Measurements from ENCODE around the gene PXT1. TPM values are rescaled to one million over a fixed set of nuclear protein-coding genes. Genes with fewer than 3 reads are reported as not detected.

Gene PXT1
- total RNA-seq, 1 donor from 2014 or later, result not detected

DNA sequence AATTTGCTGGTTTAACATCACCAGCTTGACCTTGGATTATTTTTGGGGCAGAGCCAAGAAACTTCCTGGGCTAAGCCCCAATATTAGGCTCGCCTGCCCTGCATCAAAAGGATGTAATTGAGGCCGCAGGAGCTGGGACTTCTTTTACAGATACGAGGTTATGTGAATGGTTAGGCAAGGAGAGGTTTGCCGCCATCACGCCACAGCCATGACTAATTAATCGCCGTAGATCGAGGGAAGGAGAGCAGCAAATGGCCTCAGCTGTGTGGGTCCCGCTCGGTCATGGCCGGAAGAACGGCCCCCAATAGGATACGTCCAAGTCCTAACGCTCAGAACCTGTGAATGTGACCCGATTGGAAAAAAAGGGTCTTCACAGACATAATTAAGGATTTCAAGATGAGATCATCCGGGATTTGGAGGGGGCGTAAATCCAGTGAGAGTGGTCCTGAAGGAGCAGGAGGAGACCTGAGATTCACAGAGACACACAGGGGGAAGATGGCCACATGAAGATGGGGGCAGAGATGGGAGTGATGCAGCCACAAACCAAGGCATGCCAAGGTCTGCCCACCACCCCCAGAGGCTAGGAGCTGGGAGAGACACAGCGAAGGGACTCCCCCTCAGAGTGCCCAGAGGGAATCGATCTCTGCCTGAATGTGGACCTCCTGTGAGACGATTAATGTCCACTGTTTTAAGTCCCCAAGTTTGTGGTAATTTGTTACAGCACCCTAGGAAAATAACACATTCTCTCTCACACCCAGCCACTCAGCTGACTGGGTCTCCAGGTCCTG is 96.0 kb downstream of the PXT1 start:
- no peak for DNase-seq

- no peak for DNase-seq
Measured at GRCh38 chr6:36345681-36346466, 96.8 kb downstream of the PXT1 start.

DNA sequence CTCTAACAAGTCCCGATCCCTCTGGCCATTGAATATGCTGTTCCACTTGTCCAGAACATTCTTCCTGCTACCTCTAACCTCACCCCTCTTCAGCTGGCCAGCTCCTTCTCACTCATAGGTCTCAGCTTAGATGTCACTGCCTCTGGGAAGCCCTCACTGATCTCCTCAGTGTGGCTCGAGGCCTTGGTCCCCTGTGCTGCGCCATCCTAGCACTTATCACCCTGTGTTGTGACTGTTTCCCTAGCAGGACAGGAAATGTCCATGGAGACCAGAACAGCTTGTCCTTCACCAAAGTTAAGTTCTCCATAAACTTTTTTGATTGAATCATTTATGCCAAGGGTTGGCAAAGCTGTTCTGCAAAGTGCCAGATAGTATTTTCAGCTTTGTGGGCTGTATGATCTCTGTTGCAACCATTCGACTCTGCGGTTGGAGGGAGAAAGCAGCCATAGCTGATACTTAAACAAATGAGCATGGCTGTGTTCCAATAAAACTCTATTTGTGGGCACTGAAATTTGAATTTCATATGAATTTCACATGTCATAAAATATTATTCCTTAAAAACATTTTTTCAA is 99.5 kb downstream of the PXT1 start:
- DNase-seq, result no peak

GRCh38 chr6:36340618-36341454 is 101.8 kb downstream of the PXT1 start:
- peak; percentile 39 for DNase-seq

Small RNAs within 50 kb of the gene (small RNA-seq; reads per million reads assigned to genes)
- gene RN7SL502P (ENCODE audit: low replicate concordance), result not detected

Other genes with a start within 250 kb of the PXT1 start
- 15.9 TPM for gene BRPF3, start 246.1 kb downstream of the PXT1 start, total RNA-seq
- gene PNPLA1, start 172.8 kb downstream of the PXT1 start, total RNA-seq, result 4.2 TPM
- gene BNIP5, start 106.0 kb downstream of the PXT1 start, total RNA-seq, result 0.10 TPM
- gene ETV7, start 55.2 kb downstream of the PXT1 start, total RNA-seq, result 0.49 TPM
- 75.7 TPM for gene KCTD20, start 146 bp upstream of the PXT1 start, total RNA-seq
- 26.1 TPM for gene STK38, start 104.6 kb upstream of the PXT1 start, total RNA-seq
- gene SRSF3, start 151.5 kb upstream of the PXT1 start, total RNA-seq, result 147 TPM
- gene CDKN1A, start 235.9 kb upstream of the PXT1 start, total RNA-seq, result 78.9 TPM

All from skin of body (tissue), 3 donors.